Psoas muscle (tissue), 8 donors: ENCODE measurements around the gene BMP10. TPM values are rescaled to one million over a fixed set of nuclear protein-coding genes. Genes with fewer than 3 reads are reported as not detected.

Experiments
- ATAC-seq, 4 donors: fragments of 200-7000 bp; cut with Tn5 transposase; one replicate each; pipeline ENCODE4 v1.9.1; 2020; ENCODE audit warnings: moderate library complexity in 3 of 4, mild to moderate bottlenecking in 2 of 4
- DNase-seq, 2 donors: peaks; one replicate each; pipeline ENCODE4 v3.0.0-alpha.2; 2020
- H3K27ac ChIP-seq: fragments of 200-600 bp; one replicate; pipeline ENCODE4 v1.8.0; 2022
- H3K27me3 ChIP-seq, 3 donors: fragments of 200-600 bp in 1 of 3; one replicate each; pipeline versions ENCODE4 v1.6.1 to v1.8.0; 2013 to 2022; ENCODE audit warnings: low read length in 2 of 3, mild to moderate bottlenecking in 2 of 3, moderate library complexity in 1 of 3; ENCODE audit not compliant: insufficient read depth in 3 of 3
- H3K36me3 ChIP-seq, 2 donors: fragments of 200-600 bp in 1 of 2; one replicate each; pipeline versions ENCODE4 v1.6.1 to v1.8.0; 2013 to 2022; ENCODE audit warnings: low read depth in 1 of 2, mild to moderate bottlenecking in 1 of 2, moderate library complexity in 1 of 2; ENCODE audit not compliant: insufficient read depth in 1 of 2
- H3K4me1 ChIP-seq: fragments of 200-600 bp; one replicate; pipeline ENCODE4 v1.8.0; 2022
- H3K4me3 ChIP-seq: fragments of 200-600 bp; one replicate; pipeline ENCODE4 v1.8.0; 2022; ENCODE audit warnings: mild to moderate bottlenecking
- H3K9me3 ChIP-seq: fragments of 200-600 bp; one replicate; pipeline ENCODE4 v1.8.0; 2022
- CTCF ChIP-seq: fragments of 200-600 bp; IDR thresholded peaks from one replicate; pipeline ENCODE4 v1.8.0; 2022; ENCODE audit warnings: antibody characterized with exemption
- WGBS, 3 donors: extraction: QIAGEN DNeasy Blood & Tissue Kit; methylation state at CpG; one replicate each; pipeline versions ENCODE4 v1.1.6 to v1.1.7; 2013; 5-methylcytosine and 5-hydroxymethylcytosine counted together
- intact Hi-C, 2 donors: fragments of 100-400 bp; cut with DNase I; formaldehyde crosslinking; loops; one replicate each; pipeline versions ENCODE4 v1.11.0 to v1.14.2; 2022
- polyA plus RNA-seq, 3 donors: library from polyadenylated mRNA; stranded (reverse); fragments of 200-250 nt; gene quantifications; one replicate each; pipeline ENCODE4 v1.2.3, GENCODE V29; 2013
- total RNA-seq, 4 donors: library from RNA; stranded (reverse); fragmentation: NEBNext Ultra II Directional in 2 of 4; extraction: Animal tissue kit (Norgen Biotek cat#: 25700) in 2 of 4; gene quantifications; one replicate each; pipeline versions ENCODE4 v1.2.1 to v1.2.4, GENCODE V29; 2021 to 2023
- donor health status: healthy with polysubstance abuse.
- donor health status: DM: no; HTN: no; CAD: no; lungs with moderate emphysema.
- donor health status: Bipolar disorder and iron deficiency.
- donor health status: healthy.
- donor health status: DM: yes; HTN: yes; CAD: no.
- donor health status: DM: no; HTN: no; CAD: no.
- donor health status: DM: no; HTN: no; CAD: no.
- donor health status: DM: yes; HTN: yes; CAD: no.

The BMP10 gene
- total and polyA plus RNA-seq, 7 donors, result 0.17 to 0.27 TPM; not detected in 5

GRCh38 chr2:68837164-68837860 is 33.9 kb downstream of the BMP10 start:
- intact Hi-C loops, result loop anchor here in 1 of 2 donors (5.0 kb wide), 1 partner anchor 85 kb away; no protein-coding TSS in a partner anchor
- DNase-seq, result peak; percentile 59 to 73
- ATAC-seq, result no peak
- H3K4me3 ChIP-seq, result no peak overlapping the region
- H3K4me1 ChIP-seq, result peaks cover under 1% of the 10 kb centered on the region
- no peaks in the 10 kb centered on the region for H3K36me3 ChIP-seq
- no peaks in the 10 kb centered on the region for H3K9me3 ChIP-seq
- H3K27ac ChIP-seq, result no peak overlapping the region
- TF ChIP-seq CTCF, result peak; percentile 52
- no peaks in the 10 kb centered on the region for H3K27me3 ChIP-seq
- WGBS, 3 donors, result 61 to 66% (median 61%) methylated on average over 15 of the region's 15 CpGs

GRCh38 chr2:68835621-68836020 is 35.6 kb downstream of the BMP10 start:
- H3K36me3 ChIP-seq, result no peaks in the 10 kb centered on the region
- whole genome bisulfite sequencing, 3 donors, result 70 to 92% (median 86%) methylated on average over 1 of the region's 1 CpG
- ATAC-seq (no peak), DNase-seq (no peak)
- H3K27me3 ChIP-seq, result no peaks in the 10 kb centered on the region
- H3K27ac ChIP-seq, result no peak overlapping the region
- intact Hi-C loops, result loop anchor here in 1 of 2 donors (5.0 kb wide), 1 partner anchor 83 kb away; no protein-coding TSS in a partner anchor
- H3K4me1 ChIP-seq, result peaks cover 11% of the 10 kb centered on the region
- TF ChIP-seq CTCF, result no peak
- H3K4me3 ChIP-seq, result no peak overlapping the region
- H3K9me3 ChIP-seq, result no peaks in the 10 kb centered on the region

GRCh38 chr2:68834737-68835376 is 36.3 kb downstream of the BMP10 start:
- no peaks in the 10 kb centered on the region for H3K9me3 ChIP-seq
- TF ChIP-seq CTCF, result no peak
- DNase-seq (no peak), ATAC-seq (no peak)
- peaks cover 16% of the 10 kb centered on the region for H3K4me1 ChIP-seq
- 80 to 85% (median 82%) methylated on average over 6 of the region's 6 CpGs for WGBS, 3 donors
- intact Hi-C loops, result loop anchor here in 1 of 2 donors (5.0 kb wide), 2 partner anchors 63 to 83 kb away; no protein-coding TSS in a partner anchor
- H3K36me3 ChIP-seq, result no peaks in the 10 kb centered on the region
- H3K27ac ChIP-seq, result no peak overlapping the region
- H3K27me3 ChIP-seq, result no peaks in the 10 kb centered on the region
- no peak overlapping the region for H3K4me3 ChIP-seq

DNA sequence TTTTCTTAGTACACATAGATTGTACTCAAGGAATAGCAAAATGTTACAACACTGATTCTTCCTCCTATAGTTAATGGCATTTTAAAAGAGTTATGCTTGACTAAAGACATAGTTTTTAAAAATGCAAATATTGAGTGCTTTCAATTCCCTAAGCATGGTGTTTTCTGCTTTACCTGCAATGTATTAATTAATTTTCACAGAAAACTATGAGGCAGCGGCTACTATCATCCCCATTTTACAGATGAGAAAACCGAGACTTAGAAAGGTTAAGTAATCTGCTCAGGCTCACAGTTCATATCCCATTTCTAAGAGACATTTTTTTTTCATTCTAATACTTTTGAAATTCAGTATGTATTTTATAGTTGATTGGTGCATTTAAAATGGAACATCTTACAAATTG is 38.0 kb downstream of the BMP10 start:
- H3K36me3 ChIP-seq, result no peaks in the 10 kb centered on the region
- intact Hi-C loops, result loop anchor here in 1 of 2 donors (5.0 kb wide), 1 partner anchor 61 kb away; no protein-coding TSS in a partner anchor
- H3K27ac ChIP-seq, result peak overlapping the region; percentile 78
- TF ChIP-seq CTCF, result no peak
- no peak for DNase-seq
- ATAC-seq, result no peak
- no peak overlapping the region for H3K4me3 ChIP-seq
- H3K4me1 ChIP-seq, result peaks cover 28% of the 10 kb centered on the region
- no peaks in the 10 kb centered on the region for H3K9me3 ChIP-seq
- WGBS, 3 donors, result 98 to 100% (median 99%) methylated on average over 2 of the region's 2 CpGs
- no peaks in the 10 kb centered on the region for H3K27me3 ChIP-seq
